NCI-H526 treated with DMSO at 0.1 percent for 48 hours (cell line): Measurements from ENCODE around the gene RAB37.

ENCODE experiments used
- DNase-seq: peaks from one replicate; lab custom pipeline; 2025; lab: John Stamatoyannopoulos, UW

RAB37 gene

DNA sequence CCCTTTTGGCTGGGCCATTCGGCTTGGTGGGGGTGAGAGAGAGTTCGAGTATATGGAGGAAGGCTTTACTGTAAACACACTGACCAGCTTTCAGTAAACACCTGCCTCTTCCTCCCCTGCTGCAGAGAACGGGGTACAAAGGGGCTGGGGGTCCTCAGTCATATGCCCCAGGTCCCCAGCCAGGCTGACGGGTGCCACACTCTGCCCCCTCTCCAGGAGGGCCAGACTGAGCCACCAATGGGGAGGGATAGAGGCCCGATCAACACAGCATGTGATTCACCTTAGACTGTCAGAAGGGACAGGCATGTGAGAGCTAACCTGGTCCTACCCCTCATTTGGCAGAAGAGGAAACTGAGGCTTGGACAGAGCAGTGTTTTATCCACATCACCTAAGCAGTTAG, 24.4 kb downstream of the RAB37 start:
- DNase-seq, result no peak

DNA sequence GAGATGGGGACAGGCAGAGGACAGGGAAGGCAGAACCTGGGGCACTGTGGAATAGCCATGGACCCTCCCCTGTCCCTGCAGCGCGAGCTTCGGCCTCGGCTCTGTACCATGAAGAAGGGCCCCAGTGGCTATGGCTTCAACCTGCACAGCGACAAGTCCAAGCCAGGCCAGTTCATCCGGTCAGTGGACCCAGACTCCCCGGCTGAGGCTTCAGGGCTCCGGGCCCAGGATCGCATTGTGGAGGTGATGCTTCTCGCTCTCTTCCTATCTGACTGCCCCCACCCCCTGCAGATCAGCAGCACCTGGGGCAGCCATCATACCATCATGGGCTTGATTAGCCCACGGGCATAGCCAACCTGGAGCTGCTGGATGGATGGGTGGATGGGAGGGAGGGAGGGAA, 24.9 kb downstream of the RAB37 start:
- DNase-seq, result no peak

DNA sequence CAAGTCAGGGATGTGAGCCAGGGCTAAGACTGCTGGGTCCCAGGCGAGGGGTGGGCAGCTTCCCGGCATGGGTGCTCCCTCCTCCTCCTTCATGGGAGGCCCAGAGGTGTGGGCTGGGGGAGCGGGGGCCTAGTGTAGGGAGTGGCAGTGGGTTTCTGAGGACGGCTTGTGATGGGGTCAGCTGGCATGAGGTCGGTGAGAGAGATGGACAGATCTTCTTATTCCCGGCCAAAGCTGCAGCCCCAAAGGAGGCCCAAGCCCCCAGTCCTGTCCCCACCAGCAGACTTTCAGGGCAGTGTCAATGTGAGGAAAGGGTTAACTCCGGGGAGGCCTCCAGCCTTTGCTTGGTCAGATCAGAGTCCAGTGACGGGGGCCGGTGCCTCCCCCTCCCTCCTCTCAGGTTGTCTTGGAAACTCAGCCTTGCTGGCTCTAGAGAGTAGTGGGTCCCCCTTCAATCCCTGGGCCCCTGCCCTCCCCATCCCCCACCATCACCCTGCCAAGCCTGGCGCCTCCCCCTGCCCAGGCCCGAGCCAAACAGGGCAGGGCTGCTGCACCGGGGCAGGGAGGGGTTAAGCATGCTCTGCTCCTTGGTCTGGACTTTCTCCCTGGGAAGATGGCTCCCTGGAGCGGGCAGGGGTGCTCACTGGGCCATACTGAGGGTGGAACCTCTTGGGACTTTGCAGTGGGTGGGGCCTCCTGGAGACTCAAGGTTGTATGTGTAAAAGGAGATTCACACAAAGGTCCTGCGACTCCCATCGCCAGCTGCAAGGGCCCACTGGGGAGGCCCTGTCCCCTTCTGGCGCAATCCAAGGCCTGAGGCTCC, 26.7 kb downstream of the RAB37 start:
- no peak for DNase-seq

DNA sequence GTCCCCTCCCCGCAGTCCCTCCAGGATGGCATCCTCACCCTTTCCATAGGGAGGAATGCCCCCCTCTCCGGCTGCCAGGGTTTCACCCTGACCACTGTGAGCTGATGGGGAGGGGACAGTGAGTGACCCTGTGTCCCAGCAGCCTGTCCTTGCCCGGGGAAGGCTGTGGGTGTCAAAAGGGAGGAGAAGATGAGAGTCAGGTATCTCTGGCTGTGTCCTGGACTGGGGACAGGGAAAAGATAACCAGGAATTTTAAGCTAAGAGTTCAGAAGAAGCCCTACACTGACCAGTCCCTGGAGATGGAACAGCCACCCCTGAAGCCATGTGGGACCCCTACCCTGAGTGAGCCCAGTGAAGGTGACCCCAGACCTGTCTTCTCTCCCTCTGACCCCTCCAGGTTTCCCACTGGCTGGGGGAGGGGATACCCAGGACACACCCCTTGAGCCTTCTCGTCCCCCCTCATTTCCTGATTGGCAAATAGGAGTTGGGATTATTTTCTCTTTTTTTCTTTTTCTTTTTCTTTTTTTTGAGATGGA, 27.8 kb downstream of the RAB37 start:
- DNase-seq, result no peak

DNA sequence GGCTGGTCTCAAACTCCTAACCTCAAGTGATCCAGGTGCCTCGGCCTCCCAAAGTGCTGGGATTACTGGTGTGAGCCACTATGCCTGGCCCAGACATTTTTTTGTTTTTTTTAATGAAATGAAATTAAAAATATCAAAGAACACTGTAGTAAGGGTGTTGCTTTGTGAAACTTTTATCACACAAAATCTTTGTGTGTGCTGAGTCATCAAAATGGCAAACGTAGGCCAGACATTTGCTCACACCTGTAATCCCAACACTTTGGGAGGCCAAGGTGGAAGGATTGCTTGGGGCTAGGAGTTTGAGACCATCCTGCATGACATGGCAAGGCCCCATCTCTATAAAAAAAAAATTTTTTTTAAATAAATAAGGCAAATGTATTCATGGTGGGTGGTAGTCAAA, 29.4 kb downstream of the RAB37 start:
- no peak for DNase-seq

DNA sequence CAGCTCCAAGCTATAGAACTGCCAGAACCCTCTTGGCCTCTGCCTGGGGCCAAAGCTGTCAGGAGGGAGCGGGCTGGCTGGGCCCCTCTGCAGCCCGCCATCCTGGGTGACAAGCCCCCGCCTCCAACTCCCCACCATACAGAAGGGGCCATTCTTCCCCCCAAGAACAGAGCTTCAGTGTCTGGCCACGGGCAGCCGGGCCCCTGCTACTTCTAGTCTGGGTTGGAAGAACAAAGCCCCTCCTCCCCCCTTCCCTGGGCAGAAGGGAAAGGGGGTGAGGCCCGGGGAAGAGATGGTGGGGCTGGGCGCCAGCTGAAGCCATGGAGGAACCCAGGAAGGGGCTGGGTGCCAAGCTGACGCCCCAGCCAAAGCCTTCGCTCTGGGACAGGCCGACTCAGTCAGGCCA, 30.1 kb downstream of the RAB37 start:
- no peak for DNase-seq

DNA sequence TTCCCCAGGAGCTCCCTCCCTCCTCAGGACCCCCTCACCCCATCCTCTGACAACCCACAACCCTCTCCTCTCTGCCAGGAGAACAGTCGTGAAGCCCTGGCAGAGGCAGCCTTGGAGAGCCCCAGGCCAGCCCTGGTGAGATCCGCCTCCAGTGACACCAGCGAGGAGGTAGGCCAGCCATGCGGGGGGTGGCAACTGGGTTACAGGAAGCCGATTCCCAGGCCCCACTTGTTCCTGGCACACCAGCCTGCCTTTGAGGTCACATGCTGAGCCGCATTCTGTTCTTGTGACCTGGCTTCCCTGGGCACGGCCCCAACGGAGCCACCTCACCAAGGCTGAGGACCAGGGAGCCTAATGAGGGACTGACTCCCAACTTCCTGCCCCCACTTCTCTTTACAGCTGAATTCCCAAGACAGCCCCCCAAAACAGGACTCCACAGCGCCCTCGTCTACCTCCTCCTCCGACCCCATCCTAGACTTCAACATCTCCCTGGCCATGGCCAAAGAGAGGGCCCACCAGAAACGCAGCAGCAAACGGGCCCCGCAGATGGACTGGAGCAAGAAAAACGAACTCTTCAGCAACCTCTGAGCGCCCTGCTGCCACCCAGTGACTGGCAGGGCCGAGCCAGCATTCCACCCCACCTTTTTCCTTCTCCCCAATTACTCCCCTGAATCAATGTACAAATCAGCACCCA, 31.2 kb downstream of the RAB37 start:
- no peak for DNase-seq

DNA sequence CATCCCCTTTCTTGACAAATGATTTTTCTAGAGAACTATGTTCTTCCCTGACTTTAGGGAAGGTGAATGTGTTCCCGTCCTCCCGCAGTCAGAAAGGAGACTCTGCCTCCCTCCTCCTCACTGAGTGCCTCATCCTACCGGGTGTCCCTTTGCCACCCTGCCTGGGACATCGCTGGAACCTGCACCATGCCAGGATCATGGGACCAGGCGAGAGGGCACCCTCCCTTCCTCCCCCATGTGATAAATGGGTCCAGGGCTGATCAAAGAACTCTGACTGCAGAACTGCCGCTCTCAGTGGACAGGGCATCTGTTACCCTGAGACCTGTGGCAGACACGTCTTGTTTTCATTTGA, 31.7 kb downstream of the RAB37 start:
- DNase-seq, result no peak

DNA sequence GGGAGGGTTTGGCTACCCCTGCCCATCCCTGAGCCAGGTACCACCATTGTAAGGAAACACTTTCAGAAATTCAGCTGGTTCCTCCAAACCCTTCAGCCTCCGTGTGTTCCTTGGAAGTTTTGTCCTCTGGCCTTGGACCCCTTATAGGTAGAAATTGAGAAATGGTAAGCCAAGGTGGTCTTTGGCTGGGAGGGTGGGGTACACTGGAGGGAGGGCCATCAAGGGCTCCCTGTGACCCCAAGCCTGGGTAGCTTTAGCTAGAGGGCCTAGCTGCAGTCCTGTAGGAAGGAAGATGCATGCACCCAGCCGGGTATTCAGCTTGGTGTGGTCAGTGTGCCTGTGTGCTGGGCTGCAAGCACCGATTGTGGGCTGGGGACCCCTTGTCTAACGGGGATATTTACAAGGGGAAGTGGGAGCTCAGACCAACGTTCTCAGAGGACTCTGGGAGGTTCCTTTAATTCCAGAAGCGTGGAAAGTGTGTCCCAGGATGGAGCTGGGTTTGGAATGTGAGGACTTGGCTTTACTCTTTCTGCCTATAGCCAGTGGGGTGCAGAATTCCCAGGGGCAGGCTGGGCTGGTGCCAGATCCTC, 32.3 kb downstream of the RAB37 start:
- no peak for DNase-seq

DNA sequence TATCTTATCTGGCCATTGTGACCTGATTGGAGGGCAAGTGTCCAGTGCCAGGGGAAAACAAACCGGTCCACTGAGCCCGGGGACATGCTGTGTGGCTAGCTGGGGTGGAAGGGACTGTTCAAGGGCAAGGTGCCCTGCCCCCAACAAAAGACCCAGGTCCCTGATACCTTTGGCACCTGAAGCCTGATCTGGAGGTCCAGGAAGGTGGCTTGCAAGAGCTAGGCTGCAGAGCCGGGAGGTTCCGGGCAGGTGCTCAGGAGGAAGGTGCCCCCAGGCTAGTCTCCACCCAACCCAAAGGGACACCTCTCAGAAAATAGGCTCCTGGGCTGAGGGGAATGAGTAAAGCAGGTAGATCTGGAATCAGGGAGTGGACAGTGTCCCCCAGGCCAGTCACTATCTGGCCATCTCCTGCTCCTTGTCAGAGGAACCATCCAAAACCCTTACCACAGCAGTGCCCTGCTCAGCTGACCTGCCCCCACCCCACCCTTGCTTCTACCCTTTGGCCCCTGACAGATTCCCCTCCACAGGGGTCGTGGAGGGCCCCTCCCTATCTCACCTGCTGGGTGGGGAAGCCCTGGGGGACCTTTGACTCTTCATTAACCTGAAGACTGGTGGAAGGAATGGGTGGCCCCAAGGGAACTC, 32.9 kb downstream of the RAB37 start:
- DNase-seq, result no peak

DNA sequence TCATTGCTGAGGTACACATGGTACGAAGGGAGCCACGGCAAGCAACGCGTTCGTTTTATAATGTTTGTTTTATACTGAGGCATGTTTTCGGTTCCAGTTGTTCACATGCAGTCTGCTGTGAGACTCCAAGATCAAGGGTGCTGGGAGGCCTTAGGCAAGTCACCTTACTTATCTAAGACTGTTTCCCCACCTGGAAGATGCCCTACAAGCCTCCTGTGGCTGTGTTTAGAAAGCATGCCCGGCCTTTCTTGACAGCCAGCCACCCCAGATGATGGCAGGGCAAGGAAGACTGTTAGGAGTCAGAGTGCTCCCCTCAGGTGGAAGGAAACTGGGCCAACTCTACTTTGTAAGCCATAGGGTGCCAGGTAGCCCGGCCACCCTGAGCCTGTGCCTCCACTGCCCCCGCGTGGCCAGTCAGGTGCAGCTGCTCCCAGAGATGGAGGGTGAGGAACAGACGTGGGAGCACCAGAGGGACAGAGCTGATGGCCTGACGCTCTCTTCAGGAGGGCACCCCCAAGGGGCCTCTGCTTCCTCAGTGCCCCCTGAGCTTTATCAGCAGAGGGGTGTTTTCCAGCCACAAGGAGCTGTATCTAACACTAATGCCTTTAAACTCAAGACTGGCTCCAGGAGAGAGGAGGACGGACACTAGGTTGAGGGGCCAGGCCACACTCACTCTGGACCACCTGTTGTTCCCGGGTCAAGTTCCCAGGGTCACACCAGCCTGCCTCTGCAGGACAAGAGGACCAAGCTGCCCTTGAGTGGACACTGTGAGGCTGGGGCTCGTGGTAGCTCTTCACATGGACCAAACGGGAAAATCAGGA, 33.7 kb downstream of the RAB37 start:
- DNase-seq, result peak; percentile 11

DNA sequence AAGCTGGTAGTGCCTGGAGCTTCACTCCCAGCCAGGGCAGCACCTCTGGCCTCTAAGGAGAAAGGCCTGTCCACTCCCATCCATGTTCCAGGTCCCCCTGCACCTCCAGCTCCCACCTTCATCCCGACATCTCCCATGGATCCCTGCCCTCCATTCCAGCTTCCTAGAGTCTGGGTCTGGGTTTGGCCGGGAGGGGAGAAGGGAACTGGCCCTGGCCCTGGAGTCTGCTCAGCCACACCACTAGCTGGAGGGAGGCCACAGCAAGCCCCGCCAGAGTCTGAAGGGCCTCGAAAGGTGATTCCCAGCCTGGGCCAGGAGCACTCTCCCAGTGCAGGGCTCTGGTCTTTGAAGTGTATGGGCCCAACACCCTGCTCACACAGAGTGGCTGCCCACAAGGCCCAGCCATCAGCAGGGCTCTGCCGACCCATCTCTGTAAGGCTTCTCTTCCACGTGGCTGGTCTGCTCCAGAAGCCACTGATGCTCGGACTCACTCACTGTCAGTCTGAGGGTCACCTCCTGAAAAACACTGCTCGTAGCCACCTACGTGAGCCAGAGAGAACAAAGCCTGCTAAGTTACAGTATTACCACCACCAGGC, 34.4 kb downstream of the RAB37 start:
- no peak for DNase-seq

DNA sequence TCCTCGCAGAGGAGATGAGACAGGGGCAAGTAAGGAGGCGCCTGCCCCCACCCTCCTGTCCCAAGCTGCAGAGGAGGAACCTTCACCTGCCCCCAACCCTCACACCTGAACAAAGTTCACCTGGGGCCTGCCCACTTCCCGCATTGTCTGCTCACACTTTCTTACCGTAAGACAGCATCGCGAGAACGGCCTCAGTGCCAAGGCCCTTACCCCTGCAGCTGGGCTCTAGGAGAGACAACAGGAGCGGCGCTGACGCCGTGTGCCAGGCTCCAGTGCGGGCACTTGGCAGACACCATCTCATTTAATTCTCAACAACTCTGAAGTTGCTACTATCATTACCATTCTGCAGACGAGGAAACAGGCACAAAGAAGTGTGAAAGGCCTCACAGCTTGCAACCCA, 35.0 kb downstream of the RAB37 start:
- DNase-seq, result no peak

DNA sequence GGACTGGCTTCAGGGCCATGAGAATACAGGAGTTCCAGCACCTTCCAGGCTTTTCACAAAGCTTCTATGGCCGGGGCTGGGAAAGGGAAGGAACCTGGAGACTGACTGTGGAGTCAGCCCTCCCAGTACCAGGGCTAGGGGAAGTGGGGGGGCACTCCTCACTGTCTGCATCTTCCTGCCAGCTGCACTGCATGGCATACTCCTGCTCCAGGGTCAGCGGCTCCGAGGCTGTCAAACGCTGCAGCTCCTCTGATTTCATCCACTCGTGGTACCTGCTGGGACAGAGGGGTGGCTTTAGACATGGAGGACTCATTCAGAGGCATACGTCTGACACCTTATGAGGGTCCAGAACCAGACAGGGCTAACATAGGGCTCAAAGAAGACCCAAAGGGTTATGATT, 36.4 kb downstream of the RAB37 start:
- no peak for DNase-seq

DNA sequence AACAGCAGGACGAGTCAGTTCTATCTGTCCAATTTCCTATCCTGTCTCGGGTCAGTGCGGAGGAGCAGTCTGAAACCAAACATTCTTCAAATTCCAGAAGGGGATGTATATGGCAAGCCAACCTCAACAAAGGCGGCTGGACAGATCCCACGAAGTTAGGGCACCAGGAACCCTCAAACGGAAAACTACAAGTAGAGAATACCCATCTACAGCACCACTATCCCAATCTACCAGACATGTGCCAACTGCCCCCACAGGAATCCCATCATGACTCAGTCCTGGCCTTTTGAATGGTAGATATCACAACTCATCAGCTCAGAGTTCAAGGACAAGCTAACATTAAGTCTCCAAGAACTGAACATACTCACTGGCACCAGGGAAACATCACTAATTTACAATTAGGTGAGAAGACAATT, 36.8 kb downstream of the RAB37 start:
- DNase-seq, result no peak

DNA sequence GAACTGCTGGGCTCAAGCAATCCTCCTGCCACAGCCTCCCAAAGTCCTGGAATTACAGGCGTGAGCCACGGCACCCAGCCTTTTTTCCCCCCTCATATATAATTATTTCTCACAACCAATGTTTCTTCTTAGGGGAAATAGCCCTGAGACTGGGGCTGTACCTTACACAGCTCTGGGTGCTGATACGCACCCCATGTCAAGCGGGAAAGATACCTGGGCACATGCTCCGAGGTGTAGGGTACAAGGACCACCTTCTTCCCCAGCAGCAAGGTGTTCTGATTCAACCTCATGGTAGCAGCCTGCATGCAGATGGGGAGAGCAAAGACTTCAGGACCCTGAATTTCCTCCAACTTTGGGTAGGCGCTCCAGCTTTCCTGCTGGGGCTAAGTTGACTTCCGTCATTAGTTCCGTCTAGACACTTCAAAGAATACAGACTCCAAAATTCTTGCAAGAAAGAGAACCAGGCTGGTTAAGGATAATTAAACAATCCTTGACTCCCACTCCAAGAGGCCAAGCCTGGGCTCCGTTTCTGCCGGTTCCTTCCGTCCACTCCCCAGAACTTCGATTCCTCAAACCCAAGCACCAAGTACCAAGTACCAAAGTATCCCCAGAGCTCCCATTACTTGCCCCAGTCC, 38.5 kb downstream of the RAB37 start:
- DNase-seq, result no peak

DNA sequence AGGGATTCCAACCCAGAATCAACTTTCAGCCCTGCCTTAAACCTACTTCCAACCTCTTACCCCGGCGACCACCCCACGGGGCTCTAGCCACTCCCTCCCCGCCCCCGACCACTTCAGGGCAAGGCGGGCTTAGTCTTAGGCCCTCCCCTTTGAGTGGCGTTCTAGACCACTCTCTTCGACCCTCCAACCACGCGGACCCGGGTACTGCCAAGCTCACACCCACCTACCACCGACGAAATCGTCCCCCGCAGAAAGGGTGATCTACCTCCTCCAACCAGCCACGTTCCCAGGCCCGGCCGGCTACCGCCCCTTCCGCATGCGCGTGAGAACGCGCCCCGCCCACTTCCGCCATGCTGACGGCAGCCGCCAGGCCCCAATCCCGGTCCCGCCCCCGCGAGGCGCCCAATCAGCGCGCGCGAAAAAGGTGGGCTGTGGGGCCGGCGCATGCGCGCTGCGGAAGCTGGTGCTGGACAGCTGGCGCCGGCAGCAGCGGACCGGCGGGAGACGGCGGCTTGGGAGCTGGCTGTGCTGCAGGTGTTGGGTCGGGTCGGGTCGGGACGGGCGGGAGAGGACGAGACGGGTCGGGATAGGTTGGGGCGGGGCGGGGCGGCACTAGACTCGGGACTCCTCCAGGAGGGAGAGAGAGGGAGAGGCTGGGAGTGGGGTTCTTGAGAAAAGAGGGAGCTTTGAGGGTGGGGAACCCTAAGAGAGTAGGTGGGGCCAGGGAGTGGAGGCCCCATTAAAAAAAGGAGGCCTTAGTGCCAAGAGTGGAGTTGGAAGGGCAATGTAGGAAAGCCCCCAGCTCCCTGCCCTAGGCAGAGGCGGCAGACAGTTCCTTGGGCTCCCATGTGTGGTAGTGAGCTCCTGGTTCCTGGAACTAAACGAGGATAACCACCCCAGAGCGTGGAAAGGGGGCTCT, 39.2 kb downstream of the RAB37 start, which contains the start of gene NAT9:
NAT9 (minus strand) TSS at position 302 of the 919 bp plus-strand sequence. CDS start 647 bp downstream, outside the sequence.
- peak; percentile 90 for DNase-seq

DNA sequence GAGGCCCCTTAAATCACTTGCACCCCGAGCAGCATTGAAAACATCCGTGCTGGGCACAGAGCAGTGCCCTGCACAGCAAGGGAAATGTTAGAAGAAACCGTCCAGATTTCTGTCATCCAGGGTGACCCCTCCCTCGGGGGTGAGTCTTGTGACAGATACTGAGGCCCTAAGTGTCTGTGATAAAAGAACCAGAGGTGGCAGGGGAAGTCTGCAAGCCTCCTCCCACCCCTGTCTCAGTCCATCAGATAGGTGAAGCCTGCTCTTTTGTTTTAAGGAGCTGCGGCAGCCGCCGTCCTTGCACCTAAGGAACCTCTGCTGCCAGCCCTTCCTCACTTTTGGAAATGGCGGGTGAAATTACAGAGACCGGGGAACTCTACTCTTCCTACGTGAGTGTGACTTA, 39.9 kb downstream of the RAB37 start:
- DNase-seq, result no peak

DNA sequence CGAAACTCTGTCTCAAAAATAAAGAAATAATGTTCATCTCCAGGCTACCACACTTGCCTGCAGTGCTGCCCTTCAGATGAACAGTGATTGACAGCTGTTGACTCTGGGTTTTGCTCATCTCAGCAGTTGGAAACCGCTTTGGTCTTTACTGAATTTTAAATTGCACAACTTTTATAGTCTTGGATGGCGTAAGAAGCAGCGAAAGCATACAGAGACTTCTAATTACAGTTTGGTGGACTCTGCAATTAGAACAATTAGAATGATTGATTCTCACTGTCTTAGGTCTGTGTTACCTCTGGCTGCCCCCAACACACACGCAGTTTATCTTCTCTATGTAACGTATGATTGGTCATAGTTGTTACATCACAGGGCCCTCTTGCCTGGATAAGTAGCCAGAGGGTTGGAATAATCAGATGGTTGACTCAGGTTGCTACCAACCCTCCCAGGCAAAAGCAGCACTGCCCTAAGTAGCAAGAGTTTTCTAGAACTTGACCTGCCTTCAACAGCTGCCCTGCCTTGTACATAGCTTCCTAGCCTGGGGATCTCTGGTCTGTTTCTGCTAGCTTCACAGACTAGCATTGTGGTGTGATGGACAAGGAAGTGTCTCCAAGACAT, 41.0 kb downstream of the RAB37 start:
- DNase-seq, result no peak
